PC-3 (cell line): ENCODE measurements around the gene NPY4R. TPM values are rescaled to one million over a fixed set of nuclear protein-coding genes. Genes with fewer than 3 reads are reported as not detected.
"Not testable (repeated sequence)": the region's sequence is repeated elsewhere in the genome, so short reads cannot be mapped to it uniquely, and the experiment has no call there.

Experiments used
- ATAC-seq: fragments of 200-7000 bp; cut with Tn5 transposase; 2 replicates; pipeline ENCODE4 v1.9.1; 2020; ENCODE audit warnings: mild to moderate bottlenecking, moderate library complexity
- BruUV-seq: library from RNA; stranded (reverse); fragments of 400-500 nt; replicated peaks from 2 replicates; lab custom pipeline; 2021; lab: Mats Ljungman, UMichigan
- CTCF ChIA-PET: fragments of 300-600 bp; sonication (Branson Sonifier 250); formaldehyde crosslinking; loops from one replicate; lab custom pipeline; 2022; ENCODE audit warnings: antibody characterized with exemption; lab: Charles Lee
- POLR2A ChIA-PET: fragments of 300-600 bp; sonication (Branson Sonifier 250); formaldehyde crosslinking; loops from one replicate; lab custom pipeline; 2022; ENCODE audit warnings: antibody characterized with exemption; ENCODE audit not compliant: unreplicated experiment; lab: Charles Lee
- DNase-seq: peaks from one replicate; pipeline ENCODE4 v3.0.0-alpha.2; 2015
- H2AFZ ChIP-seq: fragments of 300-600 bp; sonication (generic); 2 replicates; pipeline ENCODE4 v1.6.0; 2016; ENCODE audit warnings: antibody characterized with exemption, low read length
- H3F3A ChIP-seq: fragments of 300-600 bp; sonication (generic); one replicate; pipeline ENCODE4 v1.6.0; 2017; ENCODE audit warnings: antibody characterized with exemption, low read length, control low read depth, mild to moderate bottlenecking; ENCODE audit not compliant: unreplicated experiment
- H3K27ac ChIP-seq: fragments of 300-600 bp; sonication (generic); 2 replicates; pipeline ENCODE4 v1.5.1; 2016; ENCODE audit warnings: mild to moderate bottlenecking, low read length
- H3K27me3 ChIP-seq: fragments of 300-600 bp; sonication (generic); 2 replicates; pipeline ENCODE4 v1.6.1; 2016; ENCODE audit warnings: low read length, mixed read lengths
- H3K36me3 ChIP-seq: fragments of 300-600 bp; sonication (generic); 2 replicates; pipeline ENCODE4 v1.6.1; 2016; ENCODE audit warnings: low read depth, mixed run types, low read length, mixed read lengths
- H3K4me1 ChIP-seq: fragments of 300-600 bp; sonication (generic); 2 replicates; pipeline ENCODE4 v1.5.1; 2016; ENCODE audit warnings: low read length; ENCODE audit not compliant: insufficient read depth
- H3K4me2 ChIP-seq: fragments of 300-600 bp; sonication (generic); 2 replicates; pipeline ENCODE4 v1.6.0; 2016; ENCODE audit warnings: low read length
- H3K4me3 ChIP-seq: fragments of 300-600 bp; sonication (generic); 2 replicates; pipeline ENCODE4 v1.5.1; 2016; ENCODE audit warnings: mild to moderate bottlenecking, low read length, mixed read lengths
- H3K79me2 ChIP-seq: fragments of 300-600 bp; sonication (generic); 2 replicates; pipeline ENCODE4 v1.6.1; 2017; ENCODE audit warnings: low read length, mixed read lengths
- H3K9ac ChIP-seq: fragments of 300-600 bp; sonication (generic); 2 replicates; pipeline ENCODE4 v1.6.0; 2016; ENCODE audit warnings: mild to moderate bottlenecking, low read length
- H3K9me2 ChIP-seq: fragments of 300-600 bp; sonication (generic); replicated peaks from 2 replicates; pipeline ENCODE4 v1.6.1; 2016; ENCODE audit warnings: mixed run types, low read length, mixed read lengths
- H3K9me3 ChIP-seq: fragments of 300-600 bp; sonication (generic); 2 replicates; pipeline ENCODE4 v1.6.1; 2016; ENCODE audit warnings: low read length, mixed read lengths
- H4K20me1 ChIP-seq: fragments of 300-600 bp; sonication (generic); 2 replicates; pipeline ENCODE4 v1.6.1; 2016; ENCODE audit warnings: low read length, mixed read lengths
- intact Hi-C: fragments of 100-400 bp; cut with micrococcal nuclease; formaldehyde crosslinking; loops from 2 replicates; pipeline ENCODE4 v1.9.0; 2023
- total RNA-seq: library from RNA; depleted of rRNA; stranded (reverse); fragments of >200 nt; gene quantifications from 2 replicates; pipeline ENCODE4 v1.2.3, GENCODE V29; 2014

The NPY4R gene
- total RNA-seq, 1 experiment from 2014 or later = not detected

DNA sequence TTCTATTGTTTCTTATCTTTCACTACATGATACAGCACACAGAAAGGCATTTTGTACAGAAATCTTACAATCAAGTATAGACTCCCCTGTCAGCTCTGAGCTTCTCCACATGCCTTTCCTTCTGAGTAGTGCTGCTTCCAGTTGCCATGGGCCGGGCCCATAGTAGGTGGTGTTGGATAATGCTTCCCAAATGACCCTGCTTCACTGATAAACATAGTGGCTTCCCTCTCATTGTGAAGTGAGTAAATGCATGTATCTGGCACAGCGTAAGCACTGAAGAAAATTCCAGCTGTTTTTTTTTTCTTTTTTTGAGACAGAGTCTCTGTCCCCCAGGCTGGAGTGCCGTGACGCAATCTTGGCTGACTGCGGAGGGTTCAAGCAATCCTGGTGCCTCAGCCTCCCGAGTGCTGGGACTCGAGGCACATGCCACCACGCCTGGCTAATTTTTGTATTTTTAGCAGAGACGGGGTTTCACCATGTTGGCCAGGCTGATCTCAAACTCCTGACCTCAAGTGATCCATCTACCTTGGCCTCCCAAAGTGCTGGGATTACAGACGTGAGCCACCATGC, 23.0 kb downstream of the NPY4R start:
- ATAC-seq, H3K9ac ChIP-seq, CTCF ChIA-PET, H3K27me3 ChIP-seq, intact Hi-C loops, H3K27ac ChIP-seq, H2AFZ ChIP-seq, H3K4me2 ChIP-seq, H3K36me3 ChIP-seq, H3K9me2 ChIP-seq, DNase-seq, H3K4me1 ChIP-seq, BruUV-seq, POLR2A ChIA-PET, H3K9me3 ChIP-seq, H3F3A ChIP-seq, H3K79me2 ChIP-seq, H3K4me3 ChIP-seq, H4K20me1 ChIP-seq: not testable (repeated sequence)

DNA sequence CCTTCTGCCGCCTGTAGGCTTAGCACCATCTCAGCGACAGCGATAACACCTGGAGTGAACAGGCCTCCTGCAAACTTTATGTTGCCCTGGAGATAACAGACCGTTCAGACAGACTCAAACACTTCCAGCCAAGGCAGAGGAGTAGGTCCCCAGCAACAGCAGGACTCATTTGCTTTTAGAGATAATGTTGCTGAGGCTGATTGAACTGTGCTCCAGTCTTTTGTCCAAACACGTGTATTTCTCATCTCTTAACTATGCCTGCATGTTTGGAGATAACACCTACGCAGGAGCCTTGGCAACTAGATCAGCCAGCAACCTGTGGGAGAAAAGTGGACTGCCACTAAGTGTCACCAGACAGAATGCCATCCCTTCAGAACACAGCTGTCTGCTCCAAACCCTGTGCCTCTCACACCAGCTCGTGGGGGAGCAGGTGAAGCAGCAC, 23.9 kb downstream of the NPY4R start:
- BruUV-seq, H3K4me2 ChIP-seq, ATAC-seq: not testable (repeated sequence)

DNA sequence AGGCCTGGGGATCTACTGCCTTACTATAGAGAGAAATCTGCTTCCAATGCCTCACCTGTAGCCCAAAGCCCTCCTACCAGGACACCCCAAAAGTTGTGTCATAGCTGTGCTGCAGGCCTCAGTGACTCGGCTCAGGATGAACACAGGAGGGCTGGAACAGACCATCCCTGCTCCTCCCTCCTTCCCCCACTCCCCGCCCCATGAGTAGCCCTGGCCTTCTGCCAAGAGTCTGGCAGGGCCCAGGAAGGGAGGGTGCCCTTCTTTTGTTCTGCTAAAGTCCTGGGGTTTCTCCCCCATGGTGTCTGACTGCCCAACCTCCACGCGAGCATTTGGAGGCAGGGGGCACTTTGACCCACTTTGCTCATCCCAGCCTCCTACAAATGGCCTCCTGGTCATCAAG, 24.8 kb downstream of the NPY4R start:
- H3K4me1 ChIP-seq, H3K9ac ChIP-seq, H3K4me3 ChIP-seq, H3K4me2 ChIP-seq, H3K79me2 ChIP-seq, H3F3A ChIP-seq, H3K36me3 ChIP-seq, ATAC-seq, DNase-seq, CTCF ChIA-PET, POLR2A ChIA-PET, H3K9me2 ChIP-seq, BruUV-seq, H3K9me3 ChIP-seq, intact Hi-C loops, H3K27ac ChIP-seq, H3K27me3 ChIP-seq, H2AFZ ChIP-seq, H4K20me1 ChIP-seq: not testable (repeated sequence)

More for the DNA sequence above, 23.9 kb downstream of the NPY4R start:
- H3F3A ChIP-seq, H3K36me3 ChIP-seq, H3K9me2 ChIP-seq, POLR2A ChIA-PET, H3K4me1 ChIP-seq, H3K9ac ChIP-seq, H3K27me3 ChIP-seq, CTCF ChIA-PET, H3K9me3 ChIP-seq, H2AFZ ChIP-seq, intact Hi-C loops, H3K4me3 ChIP-seq, H3K27ac ChIP-seq, H3K79me2 ChIP-seq, H4K20me1 ChIP-seq: not testable (repeated sequence)
- DNase-seq = peak; percentile 5

DNA sequence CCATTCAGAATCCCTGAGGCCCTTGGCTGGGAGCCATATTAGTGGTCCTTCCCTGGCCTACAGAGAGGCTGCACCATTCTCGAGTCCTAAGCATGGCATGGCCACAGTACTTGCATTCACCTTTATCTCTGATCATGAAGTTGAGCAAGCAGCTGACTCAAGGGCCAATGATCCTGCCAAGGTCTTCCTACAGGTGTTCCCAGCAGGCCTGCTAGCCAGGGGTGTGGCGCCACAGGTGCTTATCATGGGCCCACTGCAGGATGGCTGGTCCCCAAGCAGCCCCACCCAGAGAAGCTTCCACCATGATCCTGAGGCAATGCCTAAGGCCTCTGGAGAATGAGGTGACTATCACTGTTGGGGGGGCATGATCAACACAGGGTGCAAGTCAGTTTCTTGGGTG, 42.2 kb downstream of the NPY4R start:
- H3F3A ChIP-seq, ATAC-seq, H4K20me1 ChIP-seq, CTCF ChIA-PET, DNase-seq, intact Hi-C loops, H3K4me1 ChIP-seq, POLR2A ChIA-PET, H3K4me2 ChIP-seq, BruUV-seq, H3K27me3 ChIP-seq, H3K4me3 ChIP-seq, H3K9me2 ChIP-seq, H2AFZ ChIP-seq, H3K9ac ChIP-seq, H3K27ac ChIP-seq, H3K9me3 ChIP-seq, H3K79me2 ChIP-seq, H3K36me3 ChIP-seq: not testable (repeated sequence)

DNA sequence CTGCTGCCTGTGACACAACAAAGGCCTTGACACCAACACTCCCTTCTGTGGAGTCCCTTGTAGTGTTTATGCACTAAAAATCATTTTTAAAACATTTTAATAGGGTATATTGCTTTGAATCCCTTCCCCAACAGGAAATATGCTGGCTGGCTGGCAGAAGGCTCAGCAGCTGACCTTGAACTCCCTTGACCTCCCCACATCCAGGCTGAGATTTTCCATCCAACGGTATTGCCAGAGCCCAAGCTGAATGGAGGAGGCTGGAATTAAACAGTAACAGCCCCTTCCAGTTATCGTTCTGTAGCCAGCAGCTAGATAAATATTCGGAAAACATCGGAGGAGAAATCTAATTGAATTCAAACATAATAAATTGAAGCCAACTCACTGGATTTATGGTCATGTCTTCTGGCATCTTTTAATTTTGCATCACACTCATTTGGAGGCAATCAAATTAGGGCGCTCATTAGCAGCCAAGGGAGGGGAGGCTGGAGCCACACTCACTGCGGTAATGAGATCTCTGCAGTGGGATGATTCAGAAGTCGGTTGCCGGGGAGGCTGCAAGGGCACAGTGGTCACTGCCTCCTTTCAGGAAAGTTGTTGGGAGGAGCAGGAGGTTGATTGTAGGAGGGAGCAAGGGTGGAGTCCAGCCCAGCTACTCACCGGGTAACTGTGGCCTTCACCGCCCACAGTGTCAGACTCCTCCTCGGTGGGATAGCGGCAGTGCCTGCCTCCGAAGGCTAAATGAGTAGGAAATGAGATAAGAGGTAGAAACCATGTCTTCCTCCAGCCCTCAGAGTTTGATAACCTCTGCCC, 46.0 kb downstream of the NPY4R start:
- CTCF ChIA-PET, ATAC-seq: not testable (repeated sequence)

DNA sequence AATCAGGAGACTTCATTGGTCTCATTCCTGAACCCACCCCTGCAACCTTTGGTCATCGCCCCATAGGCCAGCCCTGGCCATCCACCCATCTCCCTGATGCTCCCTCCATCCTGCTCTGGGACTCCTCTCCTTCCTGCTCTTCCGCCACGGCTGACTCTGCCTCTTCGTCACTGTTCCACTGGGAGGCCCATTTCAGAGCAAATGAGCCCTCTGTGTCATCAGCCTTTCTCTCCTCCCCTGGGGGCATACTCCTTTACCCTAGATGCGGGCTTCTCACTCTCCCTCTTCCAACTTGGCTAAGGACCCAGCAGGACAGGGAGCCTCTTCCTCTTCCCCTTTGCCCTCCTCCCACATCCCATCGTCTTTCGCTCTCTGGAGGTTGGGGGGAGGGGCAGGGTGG, 47.5 kb downstream of the NPY4R start:
- H3K79me2 ChIP-seq, DNase-seq, POLR2A ChIA-PET, BruUV-seq, H3K36me3 ChIP-seq, H3F3A ChIP-seq, intact Hi-C loops, H3K4me3 ChIP-seq, H4K20me1 ChIP-seq, H3K9ac ChIP-seq, H3K4me2 ChIP-seq, H2AFZ ChIP-seq, H3K4me1 ChIP-seq, H3K9me2 ChIP-seq, H3K27ac ChIP-seq, H3K9me3 ChIP-seq, H3K27me3 ChIP-seq, CTCF ChIA-PET, ATAC-seq: not testable (repeated sequence)

More for the DNA sequence above, 46.0 kb downstream of the NPY4R start:
- H3K4me3 ChIP-seq, intact Hi-C loops, H3K9me2 ChIP-seq, H3K27me3 ChIP-seq, H3K4me2 ChIP-seq, H3K36me3 ChIP-seq, H4K20me1 ChIP-seq, DNase-seq, H2AFZ ChIP-seq, BruUV-seq, H3K4me1 ChIP-seq, POLR2A ChIA-PET, H3K9ac ChIP-seq, H3K9me3 ChIP-seq, H3K27ac ChIP-seq, H3F3A ChIP-seq, H3K79me2 ChIP-seq: not testable (repeated sequence)
